Cardiac fibroblast (primary cell): Measurements from ENCODE around the gene ARID3A.

Source experiments
- DNase-seq, 2 donors: peaks; one replicate each; pipeline versions ENCODE4 v3.0.0 to v3.0.0-alpha.2; 2010; ENCODE audit warnings: low read depth in 2 of 2
- H3K4me3 ChIP-seq, 2 donors: replicated peaks in 1 of 2; 1 replicate in 1 of 2; 2 replicates in 1 of 2; pipeline ENCODE4 v1.5.1; 2011; ENCODE audit warnings: low read depth in 2 of 2, low read length in 2 of 2, mild to moderate bottlenecking in 2 of 2, moderate library complexity in 1 of 2
- TF ChIP-seq, protein P1 (sequence below): IDR thresholded peaks from one replicate; pipeline ENCODE4 v1.5.1; 2011; ENCODE audit warnings: low read depth, mild to moderate bottlenecking, low read length, inconsistent platforms

Gene ARID3A

DNA sequence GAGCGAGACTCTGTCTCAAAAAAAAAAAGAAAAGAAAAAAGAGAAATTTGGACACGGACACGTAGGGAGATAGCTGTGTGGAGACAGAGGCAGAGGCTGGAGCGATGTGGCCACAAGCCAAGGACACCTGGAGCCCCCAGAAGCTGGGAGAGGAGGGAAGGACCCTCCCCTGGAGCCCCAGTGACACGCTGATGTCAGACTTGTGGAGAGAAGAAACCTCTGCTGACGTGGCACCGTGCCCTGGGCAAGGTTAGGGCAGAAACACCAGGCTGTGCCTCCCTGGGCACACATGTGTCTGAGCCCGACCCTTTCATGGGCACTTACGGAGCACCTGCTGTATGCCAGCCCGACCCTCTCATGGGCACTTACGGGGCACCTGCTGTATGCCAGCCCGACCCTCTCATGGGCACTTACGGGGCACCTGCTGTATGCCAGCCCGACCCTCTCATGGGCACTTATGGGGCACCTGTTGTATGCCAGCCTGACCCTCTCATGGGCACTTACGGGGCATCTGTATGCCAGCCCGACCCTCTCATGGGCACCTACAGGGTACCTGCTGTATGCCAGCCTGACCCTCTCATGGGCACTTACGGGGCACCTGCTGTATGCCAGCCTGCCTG is 17.8 kb downstream of the ARID3A start:
- TF ChIP-seq, protein P1, sequence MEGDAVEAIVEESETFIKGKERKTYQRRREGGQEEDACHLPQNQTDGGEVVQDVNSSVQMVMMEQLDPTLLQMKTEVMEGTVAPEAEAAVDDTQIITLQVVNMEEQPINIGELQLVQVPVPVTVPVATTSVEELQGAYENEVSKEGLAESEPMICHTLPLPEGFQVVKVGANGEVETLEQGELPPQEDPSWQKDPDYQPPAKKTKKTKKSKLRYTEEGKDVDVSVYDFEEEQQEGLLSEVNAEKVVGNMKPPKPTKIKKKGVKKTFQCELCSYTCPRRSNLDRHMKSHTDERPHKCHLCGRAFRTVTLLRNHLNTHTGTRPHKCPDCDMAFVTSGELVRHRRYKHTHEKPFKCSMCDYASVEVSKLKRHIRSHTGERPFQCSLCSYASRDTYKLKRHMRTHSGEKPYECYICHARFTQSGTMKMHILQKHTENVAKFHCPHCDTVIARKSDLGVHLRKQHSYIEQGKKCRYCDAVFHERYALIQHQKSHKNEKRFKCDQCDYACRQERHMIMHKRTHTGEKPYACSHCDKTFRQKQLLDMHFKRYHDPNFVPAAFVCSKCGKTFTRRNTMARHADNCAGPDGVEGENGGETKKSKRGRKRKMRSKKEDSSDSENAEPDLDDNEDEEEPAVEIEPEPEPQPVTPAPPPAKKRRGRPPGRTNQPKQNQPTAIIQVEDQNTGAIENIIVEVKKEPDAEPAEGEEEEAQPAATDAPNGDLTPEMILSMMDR = no peak
- no peak for DNase-seq

DNA sequence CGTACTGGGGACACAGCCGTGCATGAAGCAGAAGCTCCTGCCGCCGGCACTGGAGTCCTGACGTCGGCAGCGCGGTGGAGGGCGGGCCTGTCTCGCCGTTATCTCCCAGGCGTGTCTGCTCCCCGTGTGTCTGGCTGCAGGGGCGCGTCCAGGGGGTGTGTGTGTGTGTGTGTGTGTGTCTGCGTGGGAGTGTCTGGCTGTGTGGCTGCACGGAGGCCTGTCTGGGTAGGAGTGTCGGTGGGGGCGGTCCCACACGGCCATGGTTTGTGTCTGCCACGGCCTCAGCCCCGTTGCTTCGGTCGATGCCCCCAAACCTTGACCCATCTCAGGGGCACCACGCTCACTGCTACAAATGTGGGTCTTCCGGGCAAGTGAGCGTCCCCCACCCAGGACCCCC is 18.3 kb downstream of the ARID3A start:
- TF ChIP-seq, protein P1 = no peak
- no peak overlapping the region for H3K4me3 ChIP-seq
- DNase-seq = peak; percentile 49 to 85

More for the DNA sequence above, 17.8 kb downstream of the ARID3A start:
- no peak overlapping the region for H3K4me3 ChIP-seq

DNA sequence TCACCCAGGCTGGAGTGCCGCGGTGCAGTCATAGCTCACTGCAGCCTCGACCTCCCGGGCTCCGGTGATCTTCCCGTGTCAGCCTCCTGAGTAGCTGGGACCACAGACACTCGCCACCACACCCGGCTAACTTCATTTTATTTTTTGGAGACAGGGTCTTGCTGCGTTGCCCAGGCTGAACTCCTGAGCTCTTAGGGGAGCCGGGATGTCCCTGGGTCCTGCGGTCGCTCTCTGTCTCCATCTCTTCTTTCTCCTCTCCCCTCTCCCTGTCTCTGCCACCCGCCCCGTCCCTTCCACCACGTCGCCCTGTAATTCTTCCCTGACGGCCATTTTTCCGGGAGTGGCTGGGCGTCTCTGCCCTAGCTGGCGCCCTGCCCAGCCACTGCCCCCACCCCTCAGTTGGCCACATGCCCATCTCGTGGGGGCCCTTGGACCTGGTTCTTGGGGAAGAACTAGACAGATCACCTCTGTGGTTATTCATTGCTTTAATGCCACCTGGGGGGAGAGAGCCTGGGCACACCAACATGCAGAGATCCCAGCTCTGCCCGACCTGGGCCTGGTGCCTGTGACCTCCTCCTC is 18.9 kb downstream of the ARID3A start:
- no peak for DNase-seq
- TF ChIP-seq, protein P1 = no peak
- no peak overlapping the region for H3K4me3 ChIP-seq

DNA sequence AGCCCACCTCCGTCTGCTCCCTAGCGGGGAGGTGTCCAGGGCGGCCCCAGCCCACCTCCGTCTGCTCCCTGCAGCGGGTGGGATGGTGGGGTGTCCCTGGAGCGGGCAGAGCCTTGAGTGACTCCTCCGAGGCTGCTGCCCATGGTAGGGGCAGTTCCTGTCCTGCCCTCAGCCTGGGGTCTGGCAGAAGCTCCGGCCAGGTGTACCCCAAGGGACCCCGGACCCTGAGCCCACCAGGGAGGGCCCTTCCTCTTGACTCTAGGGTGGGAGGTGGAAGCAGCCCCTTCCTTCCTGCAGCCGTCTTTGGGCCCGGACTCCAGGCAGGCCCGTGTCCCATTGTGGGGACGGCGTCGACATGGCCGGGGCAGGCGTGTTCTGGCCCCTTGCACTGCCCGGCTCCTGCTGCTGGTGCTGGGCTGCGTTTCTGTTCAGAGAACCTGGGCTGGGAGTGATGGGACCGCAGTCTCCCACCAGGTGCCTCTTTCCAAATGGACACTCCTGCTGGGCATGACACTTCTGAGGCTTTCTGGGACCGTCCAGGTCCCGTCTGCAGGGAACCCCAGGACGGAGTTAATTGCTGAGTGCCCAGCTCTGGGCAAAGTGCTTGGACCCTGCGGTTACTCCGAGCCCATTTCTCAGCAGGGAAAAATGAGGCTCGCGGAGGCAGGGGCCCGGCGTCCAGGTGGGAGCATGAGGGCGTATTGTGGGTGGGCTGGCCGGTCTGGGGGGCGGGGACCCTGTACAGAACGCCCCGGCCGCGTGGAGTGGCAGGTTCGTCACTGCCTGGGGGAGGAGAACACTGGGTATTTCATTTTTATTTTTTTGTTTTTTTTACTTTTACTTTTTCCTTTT is 19.8 kb downstream of the ARID3A start:
- no peak for DNase-seq
- TF ChIP-seq, protein P1 = no peak
- H3K4me3 ChIP-seq = no peak overlapping the region

DNA sequence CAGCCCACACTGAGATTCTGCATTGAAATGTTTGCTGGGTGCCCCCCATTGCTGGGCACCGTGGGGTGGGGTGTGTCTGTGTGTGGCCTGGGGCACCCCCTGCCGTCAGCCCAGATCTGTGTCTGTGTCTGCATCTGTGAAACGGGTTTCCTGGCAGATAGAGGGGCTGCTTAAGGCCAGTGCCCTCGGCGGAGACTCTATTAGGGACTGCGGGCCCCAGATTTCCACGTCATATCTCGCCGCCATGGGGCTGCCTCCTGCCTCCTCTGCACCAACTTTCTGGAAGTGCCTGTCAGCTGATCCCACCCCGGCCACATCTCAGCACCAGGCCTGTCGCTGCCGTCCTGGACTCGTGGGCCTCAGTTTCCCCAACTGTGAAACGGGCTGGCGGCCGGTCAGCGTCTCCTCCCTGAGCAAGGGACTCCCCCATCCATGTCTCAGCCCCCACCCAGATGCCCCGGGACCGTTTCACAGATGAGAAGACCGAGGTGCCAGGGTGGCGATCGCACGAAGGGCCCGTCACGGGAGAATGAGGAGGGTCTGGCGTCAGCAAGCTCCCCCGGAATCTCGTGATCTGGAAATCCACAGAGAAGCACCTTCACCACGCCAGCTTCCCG is 21.4 kb downstream of the ARID3A start:
- no peak for DNase-seq
- H3K4me3 ChIP-seq = no peak overlapping the region
- TF ChIP-seq, protein P1 = no peak

DNA sequence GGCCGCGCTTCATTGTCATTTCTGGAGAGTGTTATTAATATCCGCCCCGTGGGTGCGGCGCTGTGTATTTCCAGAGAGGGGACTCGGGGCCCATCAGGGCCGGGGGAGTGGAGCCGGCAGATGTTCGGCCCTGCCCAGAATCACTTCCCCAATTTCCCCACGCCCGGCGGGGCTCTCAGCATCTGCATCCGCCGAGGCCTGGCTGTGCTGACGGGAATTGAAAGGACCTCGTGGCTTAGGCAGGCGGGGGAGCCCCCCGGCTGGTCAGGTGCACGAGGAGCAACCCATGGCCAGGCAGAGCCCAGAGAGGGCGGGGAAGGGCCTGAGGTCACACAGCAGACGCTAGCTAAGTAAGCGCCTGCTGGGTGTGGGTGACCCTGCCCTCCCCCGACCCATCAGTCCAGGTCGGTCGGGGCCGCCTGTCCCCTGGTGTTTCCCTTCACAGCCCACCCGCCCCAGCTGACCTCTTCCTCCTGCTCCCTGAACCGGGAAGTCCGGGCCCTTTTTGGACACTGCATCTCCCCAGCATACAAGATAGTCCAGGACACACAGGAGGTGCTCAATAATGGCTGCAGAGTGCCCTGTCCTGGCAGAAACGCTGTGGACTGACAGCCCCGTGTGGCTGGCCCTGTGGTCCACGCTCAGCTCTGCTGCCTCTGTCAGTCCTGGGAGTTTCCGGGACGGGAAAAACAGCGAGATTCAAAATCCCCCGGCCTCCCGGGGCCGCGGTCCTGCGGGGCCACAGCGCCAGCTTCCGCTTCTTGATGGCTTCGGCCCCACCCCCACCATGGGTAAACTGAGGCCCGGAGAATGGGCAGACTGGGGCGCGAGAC is 22.1 kb downstream of the ARID3A start:
- DNase-seq = no peak
- TF ChIP-seq, protein P1 = no peak
- H3K4me3 ChIP-seq = no peak overlapping the region
